Neuronal stem cell (in vitro differentiated cells): ENCODE data around the gene NHERF1.

ENCODE experiments used
- DNase-seq: peaks from one replicate; pipeline ENCODE4 v3.0.0-alpha.2; 2013; ENCODE audit warnings: low spot score
- H2AFZ ChIP-seq: one replicate; pipeline ENCODE4 v1.6.1; 2013; ENCODE audit warnings: mild to moderate bottlenecking, low read length, inconsistent platforms
- H2AK5ac ChIP-seq: 2 replicates; pipeline ENCODE4 v1.6.1; 2013; ENCODE audit warnings: low read depth, mild to moderate bottlenecking, inconsistent platforms, low read length, moderate library complexity, mixed read lengths
- H2BK120ac ChIP-seq: 2 replicates; pipeline ENCODE4 v1.6.1; 2013; ENCODE audit warnings: low read depth, mild to moderate bottlenecking, inconsistent platforms, low read length, moderate library complexity, mixed read lengths
- H2BK12ac ChIP-seq: one replicate; pipeline ENCODE4 v1.6.1; 2013; ENCODE audit warnings: low read length, inconsistent platforms
- H2BK15ac ChIP-seq: 2 replicates; pipeline ENCODE4 v1.6.1; 2013; ENCODE audit warnings: mild to moderate bottlenecking, low read length, inconsistent platforms, mixed read lengths
- H2BK5ac ChIP-seq: one replicate; pipeline ENCODE4 v1.6.1; 2013; ENCODE audit warnings: inconsistent platforms, mild to moderate bottlenecking, low read length, moderate library complexity
- H3K14ac ChIP-seq: one replicate; pipeline ENCODE4 v1.6.1; 2013; ENCODE audit warnings: low read length, inconsistent platforms
- H3K18ac ChIP-seq: 2 replicates; pipeline ENCODE4 v1.6.1; 2013; ENCODE audit warnings: low read length, inconsistent platforms
- H3K23ac ChIP-seq: 2 replicates; pipeline ENCODE4 v1.6.1; 2013; ENCODE audit warnings: low read depth, mild to moderate bottlenecking, mixed read lengths, low read length, inconsistent platforms; ENCODE audit not compliant: poor library complexity
- H3K27ac ChIP-seq: replicated peaks from 3 replicates; pipeline ENCODE4 v1.5.1; 2013; ENCODE audit warnings: low read length, inconsistent platforms
- H3K27me3 ChIP-seq, 3 experiments: 2 replicates each; pipeline ENCODE4 v1.6.1; 2013; ENCODE audit warnings: low read length in 3 of 3, mild to moderate bottlenecking in 2 of 3, inconsistent platforms in 1 of 3, low read depth in 1 of 3, mixed read lengths in 1 of 3, moderate library complexity in 1 of 3; ENCODE audit not compliant: control insufficient read depth in 3 of 3, insufficient read depth in 3 of 3
- H3K36me3 ChIP-seq, 2 donors: replicated peaks in 1 of 2; 2 replicates each; pipeline ENCODE4 v1.6.1; 2013; ENCODE audit warnings: low read length in 2 of 2; ENCODE audit not compliant: control insufficient read depth in 2 of 2, insufficient read depth in 2 of 2
- H3K4ac ChIP-seq: 2 replicates; pipeline ENCODE4 v1.6.1; 2013; ENCODE audit warnings: inconsistent platforms, mild to moderate bottlenecking, low read length, moderate library complexity
- H3K4me1 ChIP-seq, 2 donors: 1 replicate in 1 of 2; 2 replicates in 1 of 2; pipeline ENCODE4 v1.6.1; 2013; ENCODE audit warnings: low read length in 2 of 2, low read depth in 1 of 2; ENCODE audit not compliant: control insufficient read depth in 2 of 2, insufficient read depth in 1 of 2
- H3K4me2 ChIP-seq: one replicate; pipeline ENCODE4 v1.6.1; 2013; ENCODE audit warnings: mild to moderate bottlenecking, low read length, inconsistent platforms; ENCODE audit not compliant: insufficient read depth, poor library complexity, severe bottlenecking
- H3K4me3 ChIP-seq, 2 donors: 2 replicates each; pipeline ENCODE4 v1.5.1; 2013; ENCODE audit warnings: low read length in 2 of 2, mild to moderate bottlenecking in 2 of 2, inconsistent platforms in 1 of 2, moderate library complexity in 1 of 2
- H3K79me1 ChIP-seq: one replicate; pipeline ENCODE4 v1.6.1; 2013; ENCODE audit warnings: low read depth, mild to moderate bottlenecking, inconsistent platforms, low read length, moderate library complexity
- H3K9ac ChIP-seq: one replicate; pipeline ENCODE4 v1.6.1; 2013; ENCODE audit warnings: mild to moderate bottlenecking, low read depth, low read length, inconsistent platforms; ENCODE audit not compliant: poor library complexity
- H3K9me3 ChIP-seq, 2 donors: replicated peaks in 1 of 2; 2 replicates each; pipeline versions ENCODE3 to v1.6.1; 2013; ENCODE audit warnings: low read length in 2 of 2, mild to moderate bottlenecking in 2 of 2, inconsistent platforms in 1 of 2, low read depth in 1 of 2, mixed read lengths in 1 of 2, moderate library complexity in 1 of 2; ENCODE audit not compliant: control insufficient read depth in 2 of 2, insufficient read depth in 1 of 2
- H4K8ac ChIP-seq: one replicate; pipeline ENCODE4 v1.6.1; 2013; ENCODE audit warnings: low read depth, mild to moderate bottlenecking, inconsistent platforms, low read length, moderate library complexity
- H4K91ac ChIP-seq: one replicate; pipeline ENCODE4 v1.6.1; 2013; ENCODE audit warnings: low read length, low read depth, mild to moderate bottlenecking, inconsistent platforms; ENCODE audit not compliant: poor library complexity
- WGBS, 2 donors: extraction: QIAGEN DNeasy Blood & Tissue Kit; methylation state at CpG; one replicate each; pipeline ENCODE4 v1.1.7; 2013; ENCODE audit warnings: missing lambda C conversion rate in 2 of 2, mixed read lengths in 1 of 2; ENCODE audit not compliant: insufficient read length in 2 of 2, insufficient replicate concordance in 1 of 2; ENCODE audit errors: extremely low coverage in 2 of 2; 5-methylcytosine and 5-hydroxymethylcytosine counted together

NHERF1 gene

DNA sequence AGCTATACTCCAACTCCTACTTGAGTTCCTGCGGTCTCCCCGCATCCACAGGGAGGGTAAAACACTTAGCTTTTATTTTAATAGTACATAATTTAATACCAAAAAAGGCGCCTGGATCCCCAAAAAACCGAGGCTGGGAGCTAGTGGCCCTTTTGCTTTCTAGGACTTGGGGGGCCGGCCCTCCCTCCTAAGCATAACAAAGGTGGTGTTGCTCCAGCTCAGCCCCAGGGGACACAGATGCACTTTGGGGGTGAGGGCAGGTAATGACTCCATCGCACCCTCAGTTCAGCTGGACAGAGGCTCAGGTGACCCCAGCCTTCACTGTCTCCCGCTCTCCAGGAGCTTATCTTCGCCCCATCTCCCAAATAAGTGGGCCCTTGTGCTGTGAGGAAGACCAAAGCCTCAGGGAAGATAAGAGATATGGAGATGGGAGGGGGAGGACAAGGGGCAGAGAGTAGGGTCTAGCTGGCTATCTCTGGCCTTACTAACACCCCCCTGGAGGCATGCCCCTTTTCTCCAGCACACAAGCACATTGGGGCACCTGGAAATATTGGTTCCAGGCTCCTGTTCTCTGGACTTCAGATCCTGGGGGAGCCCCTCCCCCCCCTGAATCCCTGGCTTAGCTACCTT lies 2.8 kb upstream of the NHERF1 start:
- Histone ChIP-seq H3K4me3 (no peak overlapping the region), H2BK5ac (no peak overlapping the region), H3K9ac (no peak overlapping the region), H2AFZ (peak overlapping the region; percentile 23), H3K27ac (no peak overlapping the region), H3K27me3 (peaks cover 0 to 2% (median 2%) of the 10 kb centered on the region in 3 experiments), H4K8ac (no peak overlapping the region), H2BK120ac (no peak overlapping the region), H3K23ac (no peak overlapping the region), H2AK5ac (peak overlapping the region; percentile 30), H3K79me1 (peaks cover 12% of the 10 kb centered on the region), H4K91ac (no peak overlapping the region), H3K4ac (no peak overlapping the region), H2BK12ac (peak overlapping the region; percentile 81), H3K18ac (peak overlapping the region; percentile 67), H3K36me3 (no peaks in the 10 kb centered on the region), H2BK15ac (peak overlapping the region; percentile 62), H3K4me2 (no peak overlapping the region), H3K14ac (no peak overlapping the region), H3K4me1 (peaks cover 32 to 48% of the 10 kb centered on the region in 2 donors), H3K9me3 (no peaks in the 10 kb centered on the region)
- WGBS, 2 donors, result no CpG with 5 or more reads among the region's 8 CpGs
- DNase-seq, result no peak

DNA sequence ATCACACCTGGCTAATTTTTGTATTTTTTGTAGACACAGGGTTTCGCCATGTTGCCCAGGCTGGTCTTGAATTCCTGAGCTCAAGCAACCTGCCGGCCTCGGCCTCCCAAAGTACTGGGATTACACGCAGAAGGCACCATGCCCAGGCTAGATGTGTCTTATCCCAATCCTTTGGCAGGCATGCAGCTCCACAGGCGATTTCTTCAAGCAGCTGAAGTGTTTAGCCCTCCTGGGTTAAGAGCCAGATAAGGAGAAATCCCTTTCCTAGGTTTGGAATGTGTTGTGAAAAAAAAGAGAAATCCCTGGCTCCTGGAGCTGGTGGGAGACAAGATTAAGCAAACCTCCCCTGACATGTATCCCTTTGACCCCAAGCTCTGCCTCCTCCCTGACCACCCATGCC lies 2.1 kb upstream of the NHERF1 start:
- Histone ChIP-seq H3K4me3 (no peak overlapping the region), H4K8ac (no peak overlapping the region)

GRCh38 chr17:74746922-74747321 lies 1.5 kb upstream of the NHERF1 start:
- H3K79me1 ChIP-seq, result peaks cover 17% of the 10 kb centered on the region
- no peaks in the 10 kb centered on the region for H3K9me3 ChIP-seq
- no peak overlapping the region for H3K4me3 ChIP-seq
- WGBS, 2 donors, result no CpG with 5 or more reads among the region's 6 CpGs
- peaks cover 39 to 48% of the 10 kb centered on the region in 2 donors for H3K4me1 ChIP-seq
- H3K4me2 ChIP-seq, result no peak overlapping the region
- H3K9ac ChIP-seq, result no peak overlapping the region
- H4K91ac ChIP-seq, result no peak overlapping the region
- peaks cover 0 to under 1% (median 0%) of the 10 kb centered on the region in 3 experiments for H3K27me3 ChIP-seq
- DNase-seq, result no peak
- peak overlapping the region; percentile 50 for H3K27ac ChIP-seq
- H2AK5ac ChIP-seq, result no peak overlapping the region
- no peak overlapping the region for H3K23ac ChIP-seq
- H2BK120ac ChIP-seq, result no peak overlapping the region
- no peak overlapping the region for H2BK12ac ChIP-seq
- H2BK5ac ChIP-seq, result no peak overlapping the region
- H4K8ac ChIP-seq, result no peak overlapping the region
- peak overlapping the region; percentile 41 for H2AFZ ChIP-seq
- no peak overlapping the region for H3K14ac ChIP-seq
- no peak overlapping the region for H3K4ac ChIP-seq
- peaks cover 0 to 9% of the 10 kb centered on the region in 2 donors for H3K36me3 ChIP-seq
- no peak overlapping the region for H2BK15ac ChIP-seq
- peak overlapping the region; percentile 78 for H3K18ac ChIP-seq

More for the DNA sequence above, 2.1 kb upstream of the NHERF1 start:
- H2BK5ac ChIP-seq, result no peak overlapping the region
- H3K27ac ChIP-seq, result peak overlapping the region; percentile 50
- no peak overlapping the region for H3K4me2 ChIP-seq
- H3K4ac ChIP-seq, result no peak overlapping the region
- H3K4me1 ChIP-seq, result peaks cover 36 to 49% of the 10 kb centered on the region in 2 donors
- no CpG with 5 or more reads among the region's 5 CpGs for WGBS, 2 donors
- no peak overlapping the region for H2BK12ac ChIP-seq
- no peak overlapping the region for H2BK120ac ChIP-seq
- no peak overlapping the region for H3K9ac ChIP-seq
- DNase-seq, result no peak
- H2AFZ ChIP-seq, result peak overlapping the region; percentile 41
- no peak overlapping the region for H3K23ac ChIP-seq
- H3K36me3 ChIP-seq, result peaks cover 0 to 4% of the 10 kb centered on the region in 2 donors
- no peak overlapping the region for H4K91ac ChIP-seq
- H3K18ac ChIP-seq, result no peak overlapping the region
- H3K79me1 ChIP-seq, result peaks cover 12% of the 10 kb centered on the region
- peak overlapping the region; percentile 6 for H2AK5ac ChIP-seq
- H3K9me3 ChIP-seq, result no peaks in the 10 kb centered on the region
- peaks cover 0 to 2% (median 2%) of the 10 kb centered on the region in 3 experiments for H3K27me3 ChIP-seq
- H3K14ac ChIP-seq, result no peak overlapping the region
- no peak overlapping the region for H2BK15ac ChIP-seq

DNA sequence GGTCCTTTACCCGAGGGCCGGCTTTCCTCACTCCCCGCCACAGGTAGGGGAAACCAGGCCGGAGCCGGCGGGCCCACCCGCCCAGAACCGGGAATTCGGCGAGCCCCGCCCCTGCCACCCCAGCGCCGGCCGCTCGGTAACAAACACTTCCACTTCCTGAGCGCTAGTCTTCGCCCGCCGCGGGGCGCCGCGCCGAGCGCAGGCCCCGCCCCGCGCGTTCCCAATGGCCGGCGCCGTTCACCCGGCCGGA lies 224 bp upstream of the NHERF1 start:
- H3K4me2 ChIP-seq, result peak overlapping the region; percentile 55
- H4K8ac ChIP-seq, result no peak overlapping the region
- no CpG with 5 or more reads among the region's 34 CpGs for WGBS, 2 donors
- no peak overlapping the region for H2BK120ac ChIP-seq
- peaks cover 0 to 20% of the 10 kb centered on the region in 2 donors for H3K36me3 ChIP-seq
- peaks cover 39 to 44% of the 10 kb centered on the region in 2 donors for H3K4me1 ChIP-seq
- no peak overlapping the region for H3K23ac ChIP-seq
- no peaks in the 10 kb centered on the region for H3K27me3 ChIP-seq
- H3K4me3 ChIP-seq, result peak overlapping the region in 1 of 2 donors; percentile 85
- H3K18ac ChIP-seq, result no peak overlapping the region
- no peak for DNase-seq
- no peak overlapping the region for H3K9ac ChIP-seq
- H3K79me1 ChIP-seq, result peaks cover 17% of the 10 kb centered on the region
- H3K4ac ChIP-seq, result no peak overlapping the region
- peak overlapping the region; percentile 80 for H2AFZ ChIP-seq
- H2BK5ac ChIP-seq, result peak overlapping the region; percentile 60
- no peak overlapping the region for H4K91ac ChIP-seq
- no peaks in the 10 kb centered on the region for H3K9me3 ChIP-seq
- H3K27ac ChIP-seq, result no peak overlapping the region
- H2BK12ac ChIP-seq, result no peak overlapping the region
- no peak overlapping the region for H3K14ac ChIP-seq
- no peak overlapping the region for H2BK15ac ChIP-seq
- H2AK5ac ChIP-seq, result no peak overlapping the region
